Vagina (tissue), 2 donors: ENCODE results near the gene ZNF784. TPM values are rescaled to one million over a fixed set of nuclear protein-coding genes. Genes with fewer than 3 reads are reported as not detected.

ENCODE experiments used
- DNase-seq, 2 donors: peaks; one replicate each; pipeline ENCODE4 v3.0.0-alpha.2; 2017; ENCODE audit errors: extremely low spot score in 2 of 2
- H3K27ac ChIP-seq: fragments of 200-600 bp; sonication (generic); one replicate; pipeline ENCODE4 v1.5.1; 2019
- H3K27me3 ChIP-seq: fragments of 200-600 bp; sonication (generic); one replicate; pipeline ENCODE4 v1.5.1; 2019
- H3K36me3 ChIP-seq, 2 donors: fragments of 200-600 bp; sonication (generic); one replicate each; pipeline ENCODE4 v1.5.1; 2017 to 2019
- H3K4me1 ChIP-seq: fragments of 200-600 bp; sonication (generic); one replicate; pipeline ENCODE4 v1.5.1; 2019
- H3K4me3 ChIP-seq, 2 donors: fragments of 200-600 bp; sonication (generic); 1 replicate in 1 of 2; 2 replicates in 1 of 2; pipeline ENCODE4 v1.5.1; 2016 to 2019
- H3K9me3 ChIP-seq: fragments of 200-600 bp; sonication (generic); one replicate; pipeline ENCODE4 v1.5.1; 2019
- POLR2A ChIP-seq, 2 donors: fragments of 450-650 bp; IDR thresholded peaks; one replicate each; pipeline ENCODE4 v1.6.1; 2017; ENCODE audit warnings: antibody characterized with exemption in 2 of 2, mild to moderate bottlenecking in 2 of 2, moderate library complexity in 2 of 2
- POLR2AphosphoS5 ChIP-seq, 2 donors: sonication (generic); formaldehyde crosslinking; IDR thresholded peaks; one replicate each; pipeline ENCODE4 v1.9.0; 2017; ENCODE audit warnings: antibody characterized with exemption in 2 of 2, mild to moderate bottlenecking in 2 of 2, low read depth in 1 of 2; ENCODE audit not compliant: insufficient read depth in 1 of 2
- intact Hi-C: fragments of 100-400 bp; cut with DNase I; formaldehyde crosslinking; loops from one replicate; pipeline ENCODE4 v1.15.1; 2023
- total RNA-seq: library from RNA; depleted of rRNA; stranded (reverse); fragments of >200 nt; gene quantifications from one replicate; pipeline ENCODE4 v1.2.3, GENCODE V29; 2016
- TF ChIP-seq, protein P1 (sequence below), 3 experiments: fragments of 450-650 bp in 2 of 3; fragments of 200-600 bp in 1 of 3; sonication (generic) in 1 of 3; IDR thresholded peaks; one replicate each; pipeline ENCODE4 v1.5.1; 2017 to 2019; ENCODE audit warnings: antibody characterized with exemption in 3 of 3, mild to moderate bottlenecking in 2 of 3, moderate library complexity in 2 of 3

The ZNF784 gene
- total RNA-seq, 1 donor from 2014 or later = 5.2 TPM

DNA sequence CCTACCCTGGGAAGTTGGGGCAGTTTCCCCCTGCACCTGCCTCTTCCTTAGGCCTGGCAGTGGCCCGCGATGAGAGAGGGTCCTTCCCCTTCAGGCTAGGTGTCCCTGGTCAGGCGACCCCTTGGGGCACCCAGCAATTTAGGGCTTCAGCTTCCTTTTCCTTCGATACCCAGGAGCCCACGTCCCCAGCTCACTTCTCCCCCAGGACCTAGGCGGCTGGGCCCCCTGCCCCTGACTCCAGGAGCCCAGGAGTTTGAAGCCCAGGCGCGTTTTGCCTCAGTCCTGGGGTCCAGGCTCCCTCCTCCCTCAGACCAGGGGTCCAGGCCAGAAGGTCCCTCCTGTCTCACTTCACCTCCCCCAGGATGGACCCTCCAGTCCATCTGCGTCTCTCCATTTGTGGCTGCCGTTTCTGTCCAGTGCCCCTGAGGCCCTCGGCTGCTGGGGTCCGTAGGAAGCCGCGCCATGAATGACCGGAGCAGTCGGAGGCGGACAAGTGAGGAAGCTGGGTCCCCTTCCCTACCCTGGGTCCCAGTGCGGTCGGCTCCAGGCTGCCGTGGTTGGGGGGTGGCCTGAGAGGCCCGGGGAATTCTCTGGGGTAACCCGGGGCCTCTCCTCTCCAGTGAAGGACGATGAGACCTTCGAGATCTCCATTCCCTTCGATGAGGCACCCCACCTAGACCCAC is 24.4 kb upstream of the ZNF784 start:
- Histone ChIP-seq H3K27me3 (no peaks in the 10 kb centered on the region), H3K9me3 (no peaks in the 10 kb centered on the region), H3K36me3 (peaks cover 0 to 11% of the 10 kb centered on the region in 2 donors), H3K4me1 (peaks cover 46% of the 10 kb centered on the region), H3K27ac (peak overlapping the region; percentile 85), H3K4me3 (peak overlapping the region; percentile 74 to 94)
- intact Hi-C loops = no loop called here
- TF ChIP-seq, protein P1, sequence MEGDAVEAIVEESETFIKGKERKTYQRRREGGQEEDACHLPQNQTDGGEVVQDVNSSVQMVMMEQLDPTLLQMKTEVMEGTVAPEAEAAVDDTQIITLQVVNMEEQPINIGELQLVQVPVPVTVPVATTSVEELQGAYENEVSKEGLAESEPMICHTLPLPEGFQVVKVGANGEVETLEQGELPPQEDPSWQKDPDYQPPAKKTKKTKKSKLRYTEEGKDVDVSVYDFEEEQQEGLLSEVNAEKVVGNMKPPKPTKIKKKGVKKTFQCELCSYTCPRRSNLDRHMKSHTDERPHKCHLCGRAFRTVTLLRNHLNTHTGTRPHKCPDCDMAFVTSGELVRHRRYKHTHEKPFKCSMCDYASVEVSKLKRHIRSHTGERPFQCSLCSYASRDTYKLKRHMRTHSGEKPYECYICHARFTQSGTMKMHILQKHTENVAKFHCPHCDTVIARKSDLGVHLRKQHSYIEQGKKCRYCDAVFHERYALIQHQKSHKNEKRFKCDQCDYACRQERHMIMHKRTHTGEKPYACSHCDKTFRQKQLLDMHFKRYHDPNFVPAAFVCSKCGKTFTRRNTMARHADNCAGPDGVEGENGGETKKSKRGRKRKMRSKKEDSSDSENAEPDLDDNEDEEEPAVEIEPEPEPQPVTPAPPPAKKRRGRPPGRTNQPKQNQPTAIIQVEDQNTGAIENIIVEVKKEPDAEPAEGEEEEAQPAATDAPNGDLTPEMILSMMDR (IDR thresholded peaks at IDR 0.05) = no peak
- TF ChIP-seq POLR2A (IDR thresholded peaks at IDR 0.05) = no peak
- peak in 1 of 2 donors; percentile 22 for TF ChIP-seq POLR2AphosphoS5 (IDR thresholded peaks at IDR 0.05; ENCODE audit: insufficient read depth in 1 of 2, low read depth in 1 of 2)
- no peak for DNase-seq

DNA sequence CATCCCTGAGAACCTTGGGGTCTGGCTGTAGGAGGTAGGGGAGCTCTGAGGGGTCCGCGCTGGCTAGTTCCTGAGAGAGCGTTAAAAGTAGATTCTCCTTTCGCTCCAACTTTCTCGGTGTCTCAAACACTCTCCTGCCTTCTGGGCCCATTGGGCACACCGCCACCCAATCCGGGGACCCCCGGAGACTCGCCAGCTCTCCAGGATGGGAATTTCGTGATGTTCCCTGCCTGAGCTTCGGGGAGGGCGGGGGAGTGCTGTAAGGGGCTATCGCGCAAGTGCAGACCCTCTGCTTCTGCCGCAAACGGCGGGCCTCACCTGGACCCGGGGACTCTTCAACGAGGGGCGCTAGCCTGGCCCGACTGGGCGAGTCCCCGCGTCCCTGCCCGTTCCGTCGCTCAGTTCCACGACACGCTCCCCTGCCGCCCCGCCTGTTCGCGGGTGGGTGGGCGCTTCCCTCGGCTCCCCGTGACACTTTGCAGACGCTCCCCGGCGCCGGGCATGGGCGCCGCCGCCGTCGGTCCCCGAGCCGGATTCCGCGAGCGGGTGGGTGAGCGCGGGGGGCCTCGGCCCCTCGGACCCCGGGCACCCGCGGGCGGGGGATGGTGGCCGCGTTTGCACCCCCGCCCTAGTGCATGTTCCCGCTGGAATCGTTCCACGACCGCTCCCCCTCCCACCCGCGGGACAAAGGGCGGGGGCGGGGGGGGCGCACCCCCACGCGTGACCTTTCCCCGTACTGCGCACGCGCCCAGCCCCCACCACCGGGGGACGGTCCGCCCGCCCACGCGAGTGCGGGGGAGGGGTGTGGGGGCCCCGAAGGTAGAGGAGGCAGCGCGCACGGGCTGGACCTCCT is 23.6 kb upstream of the ZNF784 start, which contains the start of gene CCDC106:
CCDC106 (plus strand) TSS at position 481 of the 853 bp plus-strand sequence. CDS start 835 bp downstream, outside the sequence.
- TF ChIP-seq POLR2AphosphoS5 (IDR thresholded peaks at IDR 0.05; ENCODE audit: insufficient read depth in 1 of 2, low read depth in 1 of 2) (peak in 1 of 2 donors; percentile 27), POLR2A (IDR thresholded peaks at IDR 0.05) (no peak)
- TF ChIP-seq, protein P1 (IDR thresholded peaks at IDR 0.05) = no peak
- Histone ChIP-seq H3K4me3 (peak within 1 kb of the TSS; percentile 74 to 94), H3K27ac (peak within 1 kb of the TSS; percentile 85), H3K27me3 (no peaks in the 10 kb centered on the region), H3K9me3 (no peaks in the 10 kb centered on the region), H3K36me3 (peaks cover 0 to 11% of the 10 kb centered on the region in 2 donors), H3K4me1 (peaks cover 45% of the 10 kb centered on the region)
- DNase-seq = no peak
- intact Hi-C loops = no loop called here

DNA sequence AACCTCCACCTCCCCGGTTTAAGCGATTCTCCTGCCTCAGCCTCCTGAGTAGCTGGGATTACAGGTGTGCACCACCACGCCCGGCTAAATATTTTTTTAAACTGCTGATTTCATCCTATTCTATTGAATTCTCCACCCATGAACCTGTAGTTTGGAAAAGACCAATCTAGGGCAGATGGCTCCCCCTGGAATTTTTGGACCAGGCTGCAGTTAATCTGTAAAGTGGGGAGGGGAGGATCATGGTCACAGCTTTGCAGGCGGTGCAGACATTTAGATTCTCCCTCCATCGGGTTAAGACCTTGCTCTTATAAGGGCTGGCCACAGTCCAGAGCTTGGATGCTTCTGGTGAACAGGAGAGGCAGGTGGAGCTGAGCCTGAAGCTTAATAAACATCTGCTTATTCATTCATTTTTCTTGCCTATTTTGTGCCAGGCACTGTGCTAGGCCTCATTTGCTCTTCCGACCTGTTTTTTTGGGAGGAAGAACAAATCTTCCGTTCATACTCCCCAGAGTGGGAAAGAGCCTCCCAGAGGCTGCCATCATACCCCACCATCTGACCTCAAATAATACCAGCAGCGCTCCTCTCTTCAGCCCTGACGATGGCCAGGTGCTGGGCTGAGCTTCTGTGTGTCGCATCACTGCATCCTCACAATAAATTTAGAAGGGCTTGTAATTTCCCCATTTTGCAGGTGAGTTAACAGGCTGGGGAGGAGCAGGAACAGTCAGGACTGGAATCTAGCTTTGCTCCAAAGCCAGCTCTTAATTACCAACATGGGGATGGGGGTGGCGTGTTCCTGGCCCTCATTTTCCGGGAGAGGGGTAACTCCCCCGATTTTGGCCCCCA is 22.7 kb upstream of the ZNF784 start:
- peaks cover 0 to 11% of the 10 kb centered on the region in 2 donors for H3K36me3 ChIP-seq
- H3K27ac ChIP-seq = peak overlapping the region; percentile 85
- no peak for DNase-seq
- TF ChIP-seq POLR2AphosphoS5 (IDR thresholded peaks at IDR 0.05; ENCODE audit: insufficient read depth in 1 of 2, low read depth in 1 of 2) (no peak), POLR2A (IDR thresholded peaks at IDR 0.05) (no peak)
- TF ChIP-seq, protein P1 (IDR thresholded peaks at IDR 0.05) = no peak
- H3K27me3 ChIP-seq = no peaks in the 10 kb centered on the region
- no peaks in the 10 kb centered on the region for H3K9me3 ChIP-seq
- peaks cover 50% of the 10 kb centered on the region for H3K4me1 ChIP-seq
- intact Hi-C loops = no loop called here
- peak overlapping the region; percentile 74 to 94 for H3K4me3 ChIP-seq

DNA sequence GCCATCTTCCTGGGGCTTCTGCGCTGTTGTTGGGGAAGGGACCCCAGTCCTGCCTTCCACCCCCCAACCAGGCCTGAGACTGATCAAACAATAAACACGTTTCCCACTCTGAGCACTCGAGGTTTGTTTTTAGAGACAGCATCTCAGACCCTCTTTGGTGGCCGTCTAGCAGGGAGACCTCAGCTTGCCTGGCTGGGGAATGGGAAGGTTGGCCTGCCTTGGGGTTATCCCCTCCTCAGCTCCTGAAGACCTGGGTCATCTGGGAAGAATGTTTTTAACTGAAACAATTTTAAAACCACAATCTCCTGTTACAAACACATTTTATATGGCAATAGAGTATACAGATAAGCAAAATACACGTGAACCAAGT is 21.1 kb upstream of the ZNF784 start:
- DNase-seq = no peak
- peaks cover 0 to 11% of the 10 kb centered on the region in 2 donors for H3K36me3 ChIP-seq
- H3K27me3 ChIP-seq = no peaks in the 10 kb centered on the region
- H3K27ac ChIP-seq = no peak overlapping the region
- H3K4me3 ChIP-seq = no peak overlapping the region
- intact Hi-C loops = no loop called here
- TF ChIP-seq POLR2AphosphoS5 (IDR thresholded peaks at IDR 0.05; ENCODE audit: insufficient read depth in 1 of 2, low read depth in 1 of 2) = no peak
- H3K9me3 ChIP-seq = no peaks in the 10 kb centered on the region
- peaks cover 61% of the 10 kb centered on the region for H3K4me1 ChIP-seq
